ENCODE measurements around the gene BICD1. TPM values are rescaled to one million over a fixed set of nuclear protein-coding genes. Genes with fewer than 3 reads are reported as not detected.
"Not testable (repeated sequence)": the region's sequence is repeated elsewhere in the genome, so short reads cannot be mapped to it uniquely, and the experiment has no call there.

The BICD1 gene
- total and polyA plus RNA-seq, 9 donors: 19.4 to 75.5 (median 60.2) TPM

DNA sequence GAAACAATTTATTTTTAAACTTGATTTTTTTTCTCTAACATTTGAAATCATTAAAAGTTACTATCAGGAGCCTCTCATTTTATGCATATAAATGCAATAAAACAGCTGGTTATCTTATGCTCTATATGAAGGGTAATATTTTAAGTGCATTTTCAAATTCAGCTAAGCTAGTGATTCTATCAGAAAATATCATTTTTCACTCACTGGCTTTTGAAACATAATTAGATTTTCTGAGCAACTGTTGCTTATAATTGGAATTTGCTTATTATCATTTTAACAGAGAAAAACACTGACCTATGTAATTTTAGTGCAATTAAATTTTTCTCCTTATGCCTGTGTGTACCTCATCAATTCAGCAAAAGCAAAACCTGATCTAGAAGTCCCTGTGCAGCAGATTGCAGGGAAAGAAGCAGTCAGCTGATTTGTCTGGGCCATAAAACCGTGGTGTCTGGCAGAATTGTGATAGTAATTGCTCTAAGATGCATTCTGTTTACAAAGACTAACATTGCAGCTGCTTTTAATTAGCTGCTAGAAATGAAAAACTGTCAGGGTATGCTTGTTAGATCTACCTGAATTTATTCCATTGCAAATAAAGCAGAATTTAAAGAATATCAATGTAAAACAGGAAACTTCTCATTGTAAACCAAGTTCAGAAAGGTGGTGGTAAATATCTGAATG lies 75.0 kb downstream of the BICD1 start:
- Histone ChIP-seq H3K4me1 (ENCODE audit: insufficient read depth) (peaks cover 1% of the 10 kb centered on the region), H3K27me3 (no peaks in the 10 kb centered on the region), H3K27ac (no peak overlapping the region), H3K9me3 (no peaks in the 10 kb centered on the region), H3K4me3 (no peak overlapping the region), H3K36me3 (no peaks in the 10 kb centered on the region)
- intact Hi-C loops (cut with DNase I): no loop called here
- TF ChIP-seq, protein P1, sequence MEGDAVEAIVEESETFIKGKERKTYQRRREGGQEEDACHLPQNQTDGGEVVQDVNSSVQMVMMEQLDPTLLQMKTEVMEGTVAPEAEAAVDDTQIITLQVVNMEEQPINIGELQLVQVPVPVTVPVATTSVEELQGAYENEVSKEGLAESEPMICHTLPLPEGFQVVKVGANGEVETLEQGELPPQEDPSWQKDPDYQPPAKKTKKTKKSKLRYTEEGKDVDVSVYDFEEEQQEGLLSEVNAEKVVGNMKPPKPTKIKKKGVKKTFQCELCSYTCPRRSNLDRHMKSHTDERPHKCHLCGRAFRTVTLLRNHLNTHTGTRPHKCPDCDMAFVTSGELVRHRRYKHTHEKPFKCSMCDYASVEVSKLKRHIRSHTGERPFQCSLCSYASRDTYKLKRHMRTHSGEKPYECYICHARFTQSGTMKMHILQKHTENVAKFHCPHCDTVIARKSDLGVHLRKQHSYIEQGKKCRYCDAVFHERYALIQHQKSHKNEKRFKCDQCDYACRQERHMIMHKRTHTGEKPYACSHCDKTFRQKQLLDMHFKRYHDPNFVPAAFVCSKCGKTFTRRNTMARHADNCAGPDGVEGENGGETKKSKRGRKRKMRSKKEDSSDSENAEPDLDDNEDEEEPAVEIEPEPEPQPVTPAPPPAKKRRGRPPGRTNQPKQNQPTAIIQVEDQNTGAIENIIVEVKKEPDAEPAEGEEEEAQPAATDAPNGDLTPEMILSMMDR (IDR thresholded peaks at IDR 0.05): no peak
- no peak for TF ChIP-seq EP300 (IDR thresholded peaks at IDR 0.05)
- TF ChIP-seq POLR2A (IDR thresholded peaks at IDR 0.05): no peak
- no peak for DNase-seq
- 14 to 24% (median 20%) methylated on average over 1 of the region's 1 CpG for WGBS, 3 donors

DNA sequence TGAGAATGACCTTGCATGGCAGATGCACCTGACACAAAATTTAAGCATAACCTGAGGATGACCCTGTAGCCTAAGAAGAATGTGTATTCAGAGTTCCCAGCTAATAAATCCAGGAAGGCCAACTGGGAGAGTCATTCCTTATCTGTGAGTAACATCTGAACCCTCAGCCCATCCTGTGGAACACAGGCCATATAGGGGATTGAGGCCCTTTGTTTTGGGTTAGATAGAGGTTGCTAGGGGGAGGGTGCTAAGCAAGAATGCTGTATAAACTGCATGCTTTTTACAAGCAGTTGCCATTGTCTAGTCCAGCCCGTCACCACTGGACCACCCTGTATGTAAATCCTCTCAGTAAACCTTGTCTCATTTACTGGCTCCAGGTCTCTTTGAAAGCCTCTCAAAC lies 77.0 kb downstream of the BICD1 start:
- WGBS, 3 donors: 90 to 96% (median 94%) methylated on average over 1 of the region's 1 CpG
- H3K36me3 ChIP-seq: no peaks in the 10 kb centered on the region
- intact Hi-C loops (cut with DNase I): no loop called here
- H3K4me3 ChIP-seq: no peak overlapping the region
- no peak overlapping the region for H3K27ac ChIP-seq
- DNase-seq: no peak
- H3K27me3 ChIP-seq: no peaks in the 10 kb centered on the region
- peaks cover 1% of the 10 kb centered on the region for H3K4me1 ChIP-seq (ENCODE audit: insufficient read depth)
- no peaks in the 10 kb centered on the region for H3K9me3 ChIP-seq
- TF ChIP-seq POLR2A (IDR thresholded peaks at IDR 0.05) (no peak), EP300 (IDR thresholded peaks at IDR 0.05) (no peak)
- TF ChIP-seq, protein P1 (IDR thresholded peaks at IDR 0.05): no peak

DNA sequence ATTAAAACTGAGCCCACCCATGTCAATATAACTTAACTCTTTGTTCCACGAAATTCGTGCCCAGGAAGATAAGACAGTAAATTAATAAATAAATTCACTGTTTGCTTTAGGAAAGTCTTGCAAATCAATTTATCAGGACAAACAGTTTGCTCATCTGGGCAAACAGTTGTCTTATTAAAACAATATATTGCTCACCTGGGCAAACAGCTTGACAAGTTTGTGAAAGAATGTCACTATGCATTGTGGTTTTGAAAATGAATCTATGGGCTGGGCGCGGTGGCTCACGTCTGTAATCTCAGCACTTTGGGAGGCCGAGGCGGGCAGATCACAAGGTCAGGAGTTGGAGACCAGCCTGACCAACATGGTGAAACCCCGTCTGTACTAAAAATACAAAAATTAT lies 80.5 kb downstream of the BICD1 start:
- WGBS, 3 donors: 90 to 96% (median 94%) methylated on average over 8 of the region's 8 CpGs
- intact Hi-C loops (cut with DNase I); H3K36me3 ChIP-seq; H3K27ac ChIP-seq; H3K4me3 ChIP-seq; DNase-seq; H3K27me3 ChIP-seq; H3K9me3 ChIP-seq; H3K4me1 ChIP-seq (ENCODE audit: insufficient read depth): not testable (repeated sequence)

DNA sequence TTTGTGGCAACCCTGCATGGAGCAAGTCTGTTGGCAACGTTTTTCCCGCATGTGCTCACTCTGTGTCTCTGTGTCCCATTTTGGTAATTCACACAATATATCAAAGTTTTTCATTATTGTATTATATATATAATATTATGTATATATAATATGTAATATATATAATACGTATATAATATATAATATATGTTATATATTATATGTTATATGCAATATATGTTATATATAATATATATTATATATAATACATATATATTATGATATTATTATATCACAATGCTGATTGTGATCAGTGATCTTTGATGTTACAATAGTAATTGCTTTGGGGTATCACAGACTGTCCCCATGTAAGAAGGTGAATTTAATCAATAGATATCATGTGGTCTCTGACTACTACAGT lies 84.8 kb downstream of the BICD1 start:
- H3K9me3 ChIP-seq: no peaks in the 10 kb centered on the region
- no peak overlapping the region for H3K4me3 ChIP-seq
- H3K27ac ChIP-seq: no peak overlapping the region
- H3K36me3 ChIP-seq: no peaks in the 10 kb centered on the region
- TF ChIP-seq EP300 (IDR thresholded peaks at IDR 0.05): no peak
- TF ChIP-seq, protein P1 (IDR thresholded peaks at IDR 0.05): no peak
- no peak for TF ChIP-seq POLR2A (IDR thresholded peaks at IDR 0.05)
- no peak for DNase-seq
- 85 to 93% (median 90%) methylated on average over 3 of the region's 3 CpGs for WGBS, 3 donors
- intact Hi-C loops (cut with DNase I): no loop called here
- no peaks in the 10 kb centered on the region for H3K4me1 ChIP-seq (ENCODE audit: insufficient read depth)
- H3K27me3 ChIP-seq: no peaks in the 10 kb centered on the region

All from ovary (tissue), 9 donors.